Activated naive CD4-positive, alpha-beta T cell treated with anti-CD3 and anti-CD28 coated beads, Interleukin-2, amount 50 U/mL, for 24 hours (primary cell): ENCODE data around the gene FGFR2.

Experiments used
- H3K27ac Mint-ChIP-seq: one replicate; pipeline ENCODE4 v1.8.0; 2021; ENCODE audit warnings: mild to moderate bottlenecking, mixed read lengths
- H3K27me3 Mint-ChIP-seq: one replicate; pipeline ENCODE4 v1.8.0; 2021; ENCODE audit warnings: mixed read lengths
- H3K36me3 Mint-ChIP-seq: one replicate; pipeline ENCODE4 v1.8.0; 2021; ENCODE audit warnings: mixed read lengths
- H3K4me1 Mint-ChIP-seq: one replicate; pipeline ENCODE4 v1.8.0; 2021; ENCODE audit warnings: mixed read lengths
- H3K4me3 Mint-ChIP-seq: one replicate; pipeline ENCODE4 v1.8.0; 2021; ENCODE audit warnings: mild to moderate bottlenecking, mixed read lengths
- H3K9me3 Mint-ChIP-seq: one replicate; pipeline ENCODE4 v1.8.0; 2021; ENCODE audit warnings: mixed read lengths

FGFR2 gene

GRCh38 chr10:121481180-121481579 is 117.1 kb downstream of the FGFR2 start:
- no peaks in the 10 kb centered on the region for H3K27me3 Mint-ChIP-seq

GRCh38 chr10:121478556-121478955 is 119.7 kb downstream of the FGFR2 start:
- H3K27ac Mint-ChIP-seq, result no peak overlapping the region
- H3K4me1 Mint-ChIP-seq, result no peaks in the 10 kb centered on the region
- H3K27me3 Mint-ChIP-seq, result no peaks in the 10 kb centered on the region
- no peak overlapping the region for H3K4me3 Mint-ChIP-seq
- H3K36me3 Mint-ChIP-seq, result no peaks in the 10 kb centered on the region
- no peaks in the 10 kb centered on the region for H3K9me3 Mint-ChIP-seq

More at GRCh38 chr10:121481180-121481579, 117.1 kb downstream of the FGFR2 start:
- no peaks in the 10 kb centered on the region for H3K36me3 Mint-ChIP-seq
- no peaks in the 10 kb centered on the region for H3K4me1 Mint-ChIP-seq
- no peak overlapping the region for H3K27ac Mint-ChIP-seq
- no peak overlapping the region for H3K4me3 Mint-ChIP-seq
- no peaks in the 10 kb centered on the region for H3K9me3 Mint-ChIP-seq

GRCh38 chr10:121469797-121470606 is 128.2 kb downstream of the FGFR2 start:
- Mint-ChIP-seq H3K4me1 (no peaks in the 10 kb centered on the region), H3K36me3 (no peaks in the 10 kb centered on the region), H3K4me3 (no peak overlapping the region), H3K9me3 (no peaks in the 10 kb centered on the region), H3K27ac (no peak overlapping the region), H3K27me3 (no peaks in the 10 kb centered on the region)

DNA sequence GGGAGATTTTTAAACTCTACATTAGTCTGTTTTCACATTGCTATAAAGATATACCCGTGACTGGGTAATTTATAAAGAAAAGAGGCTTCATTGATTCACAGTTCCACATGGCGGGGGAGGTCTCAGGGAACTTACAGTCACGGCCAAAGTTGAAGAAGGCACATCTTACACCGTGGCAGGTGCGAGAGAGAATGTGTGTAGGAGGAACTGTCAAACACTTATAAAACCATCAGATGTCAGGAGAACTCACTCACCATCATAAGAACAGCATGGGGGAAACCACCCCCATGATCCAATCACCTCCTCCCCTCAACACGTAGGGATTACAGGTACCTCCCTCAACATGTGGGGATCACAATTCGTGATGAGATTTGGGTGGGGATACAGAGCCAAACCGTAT is 129.5 kb downstream of the FGFR2 start:
- Mint-ChIP-seq H3K9me3 (no peaks in the 10 kb centered on the region), H3K36me3 (no peaks in the 10 kb centered on the region), H3K27ac (no peak overlapping the region), H3K4me1 (no peaks in the 10 kb centered on the region), H3K27me3 (no peaks in the 10 kb centered on the region), H3K4me3 (no peak overlapping the region)

- Mint-ChIP-seq H3K27me3 (no peaks in the 10 kb centered on the region), H3K9me3 (no peaks in the 10 kb centered on the region), H3K27ac (no peak overlapping the region), H3K4me3 (no peak overlapping the region), H3K4me1 (no peaks in the 10 kb centered on the region), H3K36me3 (no peaks in the 10 kb centered on the region)
These were observed 131.8 kb downstream of the FGFR2 start for GRCh38 chr10:121466424-121466823.

- Mint-ChIP-seq H3K27ac (no peak overlapping the region), H3K4me1 (no peaks in the 10 kb centered on the region), H3K27me3 (no peaks in the 10 kb centered on the region), H3K9me3 (no peaks in the 10 kb centered on the region), H3K36me3 (no peaks in the 10 kb centered on the region), H3K4me3 (no peak overlapping the region)
These were observed 133.0 kb downstream of the FGFR2 start for GRCh38 chr10:121465215-121465614.

DNA sequence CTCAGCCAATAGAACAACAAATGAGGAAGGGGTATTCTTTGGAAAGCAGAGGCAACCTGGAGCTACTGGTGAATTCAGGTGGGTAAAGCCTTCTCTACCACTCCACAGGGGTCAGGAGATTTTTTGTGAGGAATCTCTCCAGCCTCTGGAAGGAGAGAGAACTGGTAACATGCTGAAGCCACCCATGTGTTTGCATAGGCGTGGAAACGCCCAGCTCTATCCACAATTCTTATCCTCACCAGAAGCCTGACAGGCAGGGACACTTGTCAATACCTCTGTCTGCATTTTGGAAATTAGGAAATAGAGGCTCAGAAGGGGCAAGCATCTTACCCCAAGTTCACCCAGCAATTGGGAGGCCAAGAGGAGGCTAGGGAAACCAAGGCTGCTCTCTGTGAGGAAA is 133.7 kb downstream of the FGFR2 start:
- Mint-ChIP-seq H3K4me3 (no peak overlapping the region), H3K27ac (no peak overlapping the region), H3K4me1 (no peaks in the 10 kb centered on the region), H3K27me3 (no peaks in the 10 kb centered on the region), H3K9me3 (no peaks in the 10 kb centered on the region), H3K36me3 (no peaks in the 10 kb centered on the region)

- H3K4me3 Mint-ChIP-seq, result no peak overlapping the region
- no peaks in the 10 kb centered on the region for H3K36me3 Mint-ChIP-seq
- H3K9me3 Mint-ChIP-seq, result no peaks in the 10 kb centered on the region
- H3K27me3 Mint-ChIP-seq, result no peaks in the 10 kb centered on the region
- no peaks in the 10 kb centered on the region for H3K4me1 Mint-ChIP-seq
- no peak overlapping the region for H3K27ac Mint-ChIP-seq
These were observed 135.3 kb downstream of the FGFR2 start for GRCh38 chr10:121462955-121463354.

DNA sequence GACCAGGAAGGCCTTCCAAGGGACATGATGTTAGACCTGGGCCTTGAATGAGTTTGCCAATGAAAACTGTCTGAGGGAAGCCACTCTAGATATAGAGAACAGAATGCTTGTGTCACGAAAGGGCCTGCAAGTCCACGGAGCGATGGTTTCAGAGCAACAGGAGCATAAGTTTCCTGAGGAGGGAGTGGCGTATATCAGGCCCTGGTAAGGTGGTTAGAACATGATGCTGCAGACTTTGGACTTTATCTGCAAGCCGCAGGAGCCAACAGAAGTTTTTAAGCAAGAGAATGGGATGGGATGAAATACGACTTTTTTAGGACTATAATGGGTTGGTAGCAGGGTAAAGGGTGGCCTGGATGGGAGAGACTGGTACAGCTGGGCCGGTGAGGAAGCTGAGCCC is 136.0 kb downstream of the FGFR2 start:
- no peaks in the 10 kb centered on the region for H3K36me3 Mint-ChIP-seq
- no peaks in the 10 kb centered on the region for H3K27me3 Mint-ChIP-seq
- no peaks in the 10 kb centered on the region for H3K4me1 Mint-ChIP-seq
- H3K9me3 Mint-ChIP-seq, result no peaks in the 10 kb centered on the region
- no peak overlapping the region for H3K27ac Mint-ChIP-seq
- no peak overlapping the region for H3K4me3 Mint-ChIP-seq

DNA sequence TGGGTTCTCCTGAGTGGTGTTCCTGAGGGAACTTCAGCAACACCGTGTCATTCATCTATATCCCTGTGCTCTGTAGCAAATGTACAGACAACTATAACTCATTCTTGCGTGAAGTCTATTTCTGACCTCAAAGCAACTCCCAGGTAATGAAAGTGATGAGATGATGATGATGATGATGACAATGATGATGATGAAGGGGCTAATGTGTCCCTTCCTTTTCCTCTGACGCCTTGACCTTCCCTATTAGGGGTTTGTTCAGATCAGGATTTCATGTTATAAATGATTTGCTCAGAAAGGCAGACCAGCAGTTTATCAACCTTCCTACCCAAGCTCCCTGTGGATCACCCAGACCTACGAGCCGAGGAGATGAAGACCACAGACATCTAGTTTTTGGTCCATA is 136.9 kb downstream of the FGFR2 start:
- Mint-ChIP-seq H3K4me1 (no peaks in the 10 kb centered on the region), H3K36me3 (no peaks in the 10 kb centered on the region), H3K4me3 (no peak overlapping the region), H3K9me3 (no peaks in the 10 kb centered on the region), H3K27ac (no peak overlapping the region), H3K27me3 (no peaks in the 10 kb centered on the region)

DNA sequence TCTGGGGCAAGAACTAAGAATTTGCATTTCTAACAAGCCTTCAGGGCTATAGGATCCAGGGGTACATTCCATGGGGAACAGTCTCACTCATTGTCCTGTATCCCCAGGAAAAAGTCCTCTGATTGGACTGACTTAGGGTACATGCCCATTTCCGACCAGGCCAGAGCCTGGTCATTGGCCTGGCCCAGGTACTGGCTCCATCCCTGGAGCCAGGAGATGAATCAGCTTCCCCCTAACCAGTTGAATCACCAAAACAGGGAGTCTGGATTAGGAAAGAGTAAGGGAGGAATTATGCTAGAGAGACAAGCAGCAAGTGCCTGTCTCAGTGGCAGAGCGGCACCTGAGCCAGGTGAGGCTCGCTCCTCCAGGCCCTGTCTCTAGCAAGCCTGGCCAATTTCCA is 137.5 kb downstream of the FGFR2 start:
- H3K27ac Mint-ChIP-seq, result no peak overlapping the region
- H3K4me1 Mint-ChIP-seq, result no peaks in the 10 kb centered on the region
- no peaks in the 10 kb centered on the region for H3K27me3 Mint-ChIP-seq
- no peak overlapping the region for H3K4me3 Mint-ChIP-seq
- H3K36me3 Mint-ChIP-seq, result no peaks in the 10 kb centered on the region
- no peaks in the 10 kb centered on the region for H3K9me3 Mint-ChIP-seq

- Mint-ChIP-seq H3K4me3 (no peak overlapping the region), H3K36me3 (no peaks in the 10 kb centered on the region), H3K27me3 (no peaks in the 10 kb centered on the region), H3K4me1 (no peaks in the 10 kb centered on the region), H3K9me3 (no peaks in the 10 kb centered on the region), H3K27ac (no peak overlapping the region)
These were observed 138.4 kb downstream of the FGFR2 start for GRCh38 chr10:121459622-121460453.

- Mint-ChIP-seq H3K27me3 (no peaks in the 10 kb centered on the region), H3K4me3 (no peak overlapping the region), H3K4me1 (no peaks in the 10 kb centered on the region), H3K27ac (no peak overlapping the region), H3K36me3 (no peaks in the 10 kb centered on the region), H3K9me3 (no peaks in the 10 kb centered on the region)
These were observed 139.0 kb downstream of the FGFR2 start for GRCh38 chr10:121459279-121459621.

DNA sequence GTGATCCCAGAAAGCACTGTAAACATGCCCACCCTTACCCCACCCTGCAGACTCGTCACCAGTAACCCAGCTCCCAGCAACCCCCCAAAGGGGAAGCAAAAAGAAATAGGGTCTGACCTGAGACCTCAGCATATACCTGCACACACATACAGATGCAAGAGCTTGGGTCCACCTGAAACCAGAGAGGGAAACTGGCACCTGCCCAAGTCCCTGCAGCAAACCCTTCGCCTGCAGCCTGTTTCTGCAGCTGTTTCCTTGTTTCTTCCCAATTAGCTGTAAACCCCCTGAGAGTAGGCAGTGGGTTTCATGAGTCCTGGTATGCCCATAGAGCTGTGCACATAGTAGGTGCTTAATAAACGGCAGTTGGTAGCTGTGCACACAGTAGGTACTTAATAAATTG is 140.5 kb downstream of the FGFR2 start:
- Mint-ChIP-seq H3K9me3 (no peaks in the 10 kb centered on the region), H3K4me3 (no peak overlapping the region), H3K36me3 (no peaks in the 10 kb centered on the region), H3K27me3 (no peaks in the 10 kb centered on the region), H3K27ac (no peak overlapping the region), H3K4me1 (no peaks in the 10 kb centered on the region)

DNA sequence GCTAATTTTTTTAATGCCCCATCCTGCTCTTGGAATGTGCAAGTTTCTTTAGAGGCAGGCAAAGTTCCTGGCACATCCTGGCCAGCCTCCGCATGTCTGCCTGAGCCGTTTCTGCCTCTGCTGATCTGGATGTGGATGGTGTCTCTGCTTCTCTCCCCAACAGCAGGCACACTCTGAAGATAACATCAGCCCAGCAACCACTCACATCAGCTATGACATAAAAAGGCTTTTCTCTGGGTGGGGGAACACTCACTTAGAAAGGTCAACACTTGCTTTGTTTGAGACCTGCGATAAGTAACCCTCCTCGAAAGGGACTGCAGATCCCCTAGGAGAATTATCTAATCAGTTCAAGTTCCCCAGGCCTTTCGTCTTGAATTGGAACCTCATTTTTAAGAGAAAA is 142.9 kb downstream of the FGFR2 start:
- H3K27ac Mint-ChIP-seq, result no peak overlapping the region
- H3K27me3 Mint-ChIP-seq, result no peaks in the 10 kb centered on the region
- H3K36me3 Mint-ChIP-seq, result no peaks in the 10 kb centered on the region
- no peak overlapping the region for H3K4me3 Mint-ChIP-seq
- no peaks in the 10 kb centered on the region for H3K4me1 Mint-ChIP-seq
- no peaks in the 10 kb centered on the region for H3K9me3 Mint-ChIP-seq

- no peak overlapping the region for H3K27ac Mint-ChIP-seq
These were observed 143.5 kb downstream of the FGFR2 start for GRCh38 chr10:121454781-121455180.

More at GRCh38 chr10:121454781-121455180, 143.5 kb downstream of the FGFR2 start:
- H3K9me3 Mint-ChIP-seq, result no peaks in the 10 kb centered on the region
- no peak overlapping the region for H3K4me3 Mint-ChIP-seq
- H3K36me3 Mint-ChIP-seq, result no peaks in the 10 kb centered on the region
- H3K4me1 Mint-ChIP-seq, result no peaks in the 10 kb centered on the region
- H3K27me3 Mint-ChIP-seq, result no peaks in the 10 kb centered on the region
